Kidney (tissue), 14 donors: ENCODE results near the gene BNIP3. TPM values are rescaled to one million over a fixed set of nuclear protein-coding genes. Genes with fewer than 3 reads are reported as not detected.
A peak's percentile ranks its signal among the peaks of the same experiment; 100 is the strongest.

Experiments
- DNase-seq, 5 donors: peaks; one replicate each; pipeline ENCODE4 v3.0.0-alpha.2; 2013 to 2020
- FAIRE-seq: peaks from 2 replicates; lab custom pipeline; 2012; peaks lifted over from hg19 to GRCh38; lab: Jason Lieb, UNC
- H3K27ac ChIP-seq, 2 donors: one replicate each; pipeline ENCODE4 v1.7.0; 2013; ENCODE audit warnings: low read depth in 2 of 2, low read length in 2 of 2, inconsistent platforms in 1 of 2
- H3K27me3 ChIP-seq: one replicate; pipeline ENCODE4 v1.7.1; 2013; ENCODE audit warnings: low read length, inconsistent platforms; ENCODE audit not compliant: control insufficient read depth, insufficient read depth
- H3K36me3 ChIP-seq, 3 donors: one replicate each; pipeline versions ENCODE4 v1.7.0 to v1.7.1; 2013; ENCODE audit warnings: low read length in 3 of 3, control low read depth in 1 of 3, inconsistent platforms in 1 of 3; ENCODE audit not compliant: insufficient read depth in 3 of 3, control insufficient read depth in 2 of 3
- H3K4me1 ChIP-seq, 3 donors: one replicate each; pipeline versions ENCODE4 v1.7.0 to v1.7.1; 2013; ENCODE audit warnings: low read length in 3 of 3, inconsistent platforms in 1 of 3, low read depth in 1 of 3; ENCODE audit not compliant: control insufficient read depth in 2 of 3, insufficient read depth in 2 of 3
- H3K4me3 ChIP-seq, 3 donors: one replicate each; pipeline versions ENCODE4 v1.7.0 to v1.8.1; 2013; ENCODE audit warnings: low read length in 3 of 3, control low read depth in 1 of 3, inconsistent platforms in 1 of 3
- H3K9ac ChIP-seq, 3 donors: one replicate each; pipeline versions ENCODE4 v1.7.0 to v1.7.1; 2013; ENCODE audit warnings: low read length in 3 of 3, control low read depth in 1 of 3, inconsistent platforms in 1 of 3
- H3K9me3 ChIP-seq, 3 donors: one replicate each; pipeline versions ENCODE4 v1.7.0 to v1.7.1; 2013; ENCODE audit warnings: low read length in 3 of 3, control low read depth in 1 of 3, inconsistent platforms in 1 of 3; ENCODE audit not compliant: control insufficient read depth in 2 of 3, insufficient read depth in 1 of 3
- intact Hi-C: fragments of 100-400 bp; cut with DNase I; formaldehyde crosslinking; loops from one replicate; pipeline ENCODE4 v1.11.1; 2022
- polyA plus RNA-seq: library from polyadenylated mRNA; stranded (reverse); fragments of 350-450 nt; fragmentation: Illumina TruSeq; extraction: RNeasy Lipid Tissue Mini Kit (QIAGEN cat#74804); gene quantifications from one replicate; pipeline ENCODE4 v1.2.3, GENCODE V29; 2014; ENCODE audit warnings: low read depth, low replicate concordance; ENCODE audit not compliant: insufficient read depth
- total RNA-seq: library from RNA; stranded (reverse); fragmentation: NEBNext Ultra II Directional; extraction: Animal tissue kit (Norgen Biotek cat#: 25700); gene quantifications from one replicate; pipeline ENCODE4 v1.2.1, GENCODE V29; 2021
- TF ChIP-seq, protein P1 (sequence below): IDR thresholded peaks from 3 replicates; pipeline ENCODE4 v1.5.1; 2012; ENCODE audit warnings: mild to moderate bottlenecking, moderate library complexity, borderline replicate concordance; ENCODE audit not compliant: insufficient read depth; ENCODE audit errors: extremely low read depth
- donor health status: control.
- donor health status: control.
- donor health status: control.
- donor health status: control.
- donor health status: control.
- donor health status: DM: yes; HTN: yes; CAD: no.
- donor health status: Normal renal cell carcinoma (clear cell type).

The BNIP3 gene
- total and polyA plus RNA-seq, 2 donors from 2014 or later = 49.6 to 75.4 TPM

GRCh38 chr10:132001238-132001972, 19.7 kb upstream of the BNIP3 start:
- Histone ChIP-seq H3K4me1 (peaks cover 0 to 6% (median 2%) of the 10 kb centered on the region in 3 donors), H3K4me3 (no peak overlapping the region), H3K36me3 (no peaks in the 10 kb centered on the region), H3K9me3 (peaks cover 0 to 4% (median 0%) of the 10 kb centered on the region in 3 donors), H3K27ac (no peak overlapping the region), H3K27me3 (no peaks in the 10 kb centered on the region), H3K9ac (no peak overlapping the region)
- intact Hi-C loops = no loop called here
- no peak for FAIRE-seq
- TF ChIP-seq, protein P1, sequence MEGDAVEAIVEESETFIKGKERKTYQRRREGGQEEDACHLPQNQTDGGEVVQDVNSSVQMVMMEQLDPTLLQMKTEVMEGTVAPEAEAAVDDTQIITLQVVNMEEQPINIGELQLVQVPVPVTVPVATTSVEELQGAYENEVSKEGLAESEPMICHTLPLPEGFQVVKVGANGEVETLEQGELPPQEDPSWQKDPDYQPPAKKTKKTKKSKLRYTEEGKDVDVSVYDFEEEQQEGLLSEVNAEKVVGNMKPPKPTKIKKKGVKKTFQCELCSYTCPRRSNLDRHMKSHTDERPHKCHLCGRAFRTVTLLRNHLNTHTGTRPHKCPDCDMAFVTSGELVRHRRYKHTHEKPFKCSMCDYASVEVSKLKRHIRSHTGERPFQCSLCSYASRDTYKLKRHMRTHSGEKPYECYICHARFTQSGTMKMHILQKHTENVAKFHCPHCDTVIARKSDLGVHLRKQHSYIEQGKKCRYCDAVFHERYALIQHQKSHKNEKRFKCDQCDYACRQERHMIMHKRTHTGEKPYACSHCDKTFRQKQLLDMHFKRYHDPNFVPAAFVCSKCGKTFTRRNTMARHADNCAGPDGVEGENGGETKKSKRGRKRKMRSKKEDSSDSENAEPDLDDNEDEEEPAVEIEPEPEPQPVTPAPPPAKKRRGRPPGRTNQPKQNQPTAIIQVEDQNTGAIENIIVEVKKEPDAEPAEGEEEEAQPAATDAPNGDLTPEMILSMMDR = no peak
- peak in 1 of 5 donors; percentile 21 for DNase-seq

DNA sequence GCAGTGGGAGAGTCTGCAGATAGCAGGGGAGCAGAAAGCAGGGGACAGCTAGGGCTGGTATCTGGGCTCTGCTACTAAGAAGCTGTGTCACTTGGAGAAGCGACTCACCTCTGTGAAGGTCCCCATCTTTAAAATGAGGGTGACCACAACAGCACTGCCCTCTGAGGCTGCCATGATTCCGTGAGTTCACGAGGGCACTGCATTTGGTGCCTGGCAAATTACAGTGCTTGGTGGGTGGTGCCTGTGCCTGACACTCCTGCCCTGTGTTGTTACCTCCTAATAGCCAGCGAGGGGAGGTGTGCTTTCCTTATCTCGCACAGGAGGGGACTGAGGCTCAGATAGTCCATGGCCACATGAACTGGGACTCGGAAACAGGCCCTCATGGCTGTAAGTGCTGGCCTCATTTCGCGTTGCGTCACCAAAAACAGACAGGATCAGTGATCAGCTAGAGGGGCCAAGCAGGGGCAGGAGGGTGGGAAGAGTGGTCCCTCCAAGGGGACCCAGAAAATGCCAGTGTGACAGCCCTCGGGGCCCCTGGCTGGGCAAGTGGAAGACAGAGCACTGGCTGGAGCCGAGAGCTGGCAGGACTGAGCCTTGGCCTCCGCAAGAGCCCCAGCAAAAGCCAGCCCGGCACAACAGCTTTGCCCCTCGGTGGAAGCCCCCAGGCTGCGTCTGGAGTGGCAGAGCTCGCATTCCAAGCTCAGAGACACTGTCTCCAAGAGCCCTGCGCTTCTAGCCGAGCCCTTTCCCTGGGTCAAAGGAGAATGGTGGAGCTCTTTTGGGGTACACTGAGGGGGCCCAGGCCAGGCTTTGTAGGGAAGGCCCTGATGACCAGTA, 17.3 kb upstream of the BNIP3 start:
- Histone ChIP-seq H3K4me1 (peaks cover 0 to 6% (median 2%) of the 10 kb centered on the region in 3 donors), H3K27ac (no peak overlapping the region), H3K4me3 (no peak overlapping the region), H3K27me3 (no peaks in the 10 kb centered on the region), H3K36me3 (no peaks in the 10 kb centered on the region), H3K9ac (no peak overlapping the region), H3K9me3 (no peaks in the 10 kb centered on the region)
- intact Hi-C loops = no loop called here
- TF ChIP-seq, protein P1 = no peak
- FAIRE-seq = no peak
- peak in 1 of 5 donors; percentile 71 for DNase-seq

DNA sequence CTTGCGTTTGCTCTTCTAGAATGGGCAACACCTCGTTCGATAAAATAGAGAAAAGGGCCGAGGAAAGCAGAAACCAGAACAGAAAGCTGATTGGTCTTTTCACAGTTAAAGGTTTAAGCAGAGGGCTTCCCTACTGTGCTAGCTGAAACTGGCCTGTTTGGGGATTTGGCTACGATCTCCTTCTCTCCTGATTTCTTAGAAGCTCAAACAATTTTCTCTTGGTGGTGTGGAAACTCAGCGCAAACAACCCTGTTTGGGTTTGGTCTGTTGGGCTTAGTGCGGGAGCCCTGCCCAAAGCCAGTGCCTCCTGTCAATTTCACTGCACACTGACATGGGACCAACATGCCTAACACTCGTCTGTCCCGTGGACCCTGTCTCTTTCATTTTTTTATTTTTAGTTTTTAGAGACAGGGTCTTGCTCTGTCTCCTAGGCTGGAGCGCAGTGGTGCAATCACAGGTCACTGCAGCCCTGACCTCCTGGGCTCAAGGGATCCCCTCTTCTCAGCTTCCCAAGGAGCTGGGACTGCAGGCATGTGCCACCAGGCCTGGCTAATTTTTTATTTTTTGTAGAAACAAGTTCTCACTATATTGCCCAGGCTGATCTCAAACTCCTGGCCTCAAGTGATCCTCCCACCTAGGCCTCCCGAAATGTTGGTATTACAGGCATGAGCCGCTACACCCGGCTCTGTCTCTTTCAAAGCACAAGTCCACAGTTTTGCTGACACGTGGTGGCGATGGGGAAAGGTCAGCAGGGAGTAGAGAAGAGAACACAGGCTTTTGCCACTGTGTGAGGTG, 16.5 kb upstream of the BNIP3 start:
- DNase-seq (no peak), FAIRE-seq (no peak)
- peak overlapping the region; percentile 2 to 16 for H3K27ac ChIP-seq
- peaks cover 0 to 6% (median 2%) of the 10 kb centered on the region in 3 donors for H3K4me1 ChIP-seq
- no peaks in the 10 kb centered on the region for H3K27me3 ChIP-seq
- peak overlapping the region in 1 of 3 donors; percentile 6 for H3K9ac ChIP-seq
- no peaks in the 10 kb centered on the region for H3K36me3 ChIP-seq
- TF ChIP-seq, protein P1 = no peak
- no peaks in the 10 kb centered on the region for H3K9me3 ChIP-seq
- no peak overlapping the region for H3K4me3 ChIP-seq
- intact Hi-C loops = no loop called here
